Epithelial cell of esophagus (primary cell): ENCODE results near the gene ZEB2.

Experiments
- DNase-seq: peaks from one replicate; pipeline ENCODE4 v3.0.0; 2010; ENCODE audit warnings: low read depth
- H3K4me3 ChIP-seq: 2 replicates; pipeline ENCODE4 v1.5.1; 2011; ENCODE audit warnings: mild to moderate bottlenecking, low read length, control low read depth
- TF ChIP-seq, protein P1 (sequence below): IDR thresholded peaks from 2 replicates; pipeline ENCODE4 v1.5.1; 2011; ENCODE audit warnings: low read depth, mild to moderate bottlenecking, low read length, control low read depth, inconsistent platforms; ENCODE audit not compliant: insufficient read depth; ENCODE audit errors: missing control alignments

ZEB2 gene

GRCh38 chr2:144379851-144380311, 140.0 kb downstream of the ZEB2 start:
- no peak for DNase-seq
- H3K4me3 ChIP-seq = no peak overlapping the region
- TF ChIP-seq, protein P1, sequence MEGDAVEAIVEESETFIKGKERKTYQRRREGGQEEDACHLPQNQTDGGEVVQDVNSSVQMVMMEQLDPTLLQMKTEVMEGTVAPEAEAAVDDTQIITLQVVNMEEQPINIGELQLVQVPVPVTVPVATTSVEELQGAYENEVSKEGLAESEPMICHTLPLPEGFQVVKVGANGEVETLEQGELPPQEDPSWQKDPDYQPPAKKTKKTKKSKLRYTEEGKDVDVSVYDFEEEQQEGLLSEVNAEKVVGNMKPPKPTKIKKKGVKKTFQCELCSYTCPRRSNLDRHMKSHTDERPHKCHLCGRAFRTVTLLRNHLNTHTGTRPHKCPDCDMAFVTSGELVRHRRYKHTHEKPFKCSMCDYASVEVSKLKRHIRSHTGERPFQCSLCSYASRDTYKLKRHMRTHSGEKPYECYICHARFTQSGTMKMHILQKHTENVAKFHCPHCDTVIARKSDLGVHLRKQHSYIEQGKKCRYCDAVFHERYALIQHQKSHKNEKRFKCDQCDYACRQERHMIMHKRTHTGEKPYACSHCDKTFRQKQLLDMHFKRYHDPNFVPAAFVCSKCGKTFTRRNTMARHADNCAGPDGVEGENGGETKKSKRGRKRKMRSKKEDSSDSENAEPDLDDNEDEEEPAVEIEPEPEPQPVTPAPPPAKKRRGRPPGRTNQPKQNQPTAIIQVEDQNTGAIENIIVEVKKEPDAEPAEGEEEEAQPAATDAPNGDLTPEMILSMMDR = no peak

- DNase-seq = no peak
- TF ChIP-seq, protein P1 = no peak
- H3K4me3 ChIP-seq = no peak overlapping the region
Observed at GRCh38 chr2:144378551-144378950, 141.4 kb downstream of the ZEB2 start.

- DNase-seq = peak; percentile 65
- TF ChIP-seq, protein P1 = no peak
- H3K4me3 ChIP-seq = no peak overlapping the region
Observed at GRCh38 chr2:144377914-144378313, 142.0 kb downstream of the ZEB2 start.

- TF ChIP-seq, protein P1 = no peak
- DNase-seq = no peak
- H3K4me3 ChIP-seq = no peak overlapping the region
Observed at GRCh38 chr2:144376926-144377325, 143.0 kb downstream of the ZEB2 start.

- TF ChIP-seq, protein P1 = no peak
- DNase-seq = peak; percentile 21
- H3K4me3 ChIP-seq = no peak overlapping the region
Observed at GRCh38 chr2:144376460-144376859, 143.5 kb downstream of the ZEB2 start.

DNA sequence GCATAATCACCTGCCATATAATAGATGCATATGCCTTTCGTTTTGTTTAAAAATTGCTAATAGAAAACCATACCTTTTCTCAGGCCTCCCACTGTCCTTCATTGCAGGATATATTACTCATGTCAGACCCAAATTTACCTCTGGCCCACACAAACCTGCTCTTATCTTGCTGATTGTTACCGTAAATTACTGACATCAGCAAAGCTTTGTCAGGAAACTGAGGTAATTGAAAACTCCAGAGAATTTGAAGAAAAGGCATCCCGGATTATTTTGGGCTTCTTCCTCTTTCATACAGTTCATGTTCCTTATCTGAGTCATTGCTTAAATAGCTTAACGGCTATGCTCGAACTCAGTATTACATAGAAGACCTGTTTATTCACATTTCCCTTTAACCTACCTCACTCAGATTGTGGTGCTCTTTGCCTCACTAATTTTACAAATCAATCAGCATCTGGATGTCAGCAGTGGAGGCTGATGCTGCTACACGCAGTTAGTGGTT, 145.7 kb downstream of the ZEB2 start:
- TF ChIP-seq, protein P1 = no peak
- no peak overlapping the region for H3K4me3 ChIP-seq
- peak; percentile 24 for DNase-seq

- DNase-seq = no peak
- TF ChIP-seq, protein P1 = no peak
- H3K4me3 ChIP-seq = no peak overlapping the region
Observed at GRCh38 chr2:144372410-144373080, 147.4 kb downstream of the ZEB2 start.
